ENCODE measurements around the gene WNT3.
"Not testable (repeated sequence)": the region's sequence is repeated elsewhere in the genome, so short reads cannot be mapped to it uniquely, and the experiment has no call there.

WNT3 gene

GRCh38 chr17:46764709-46765401 is 53.6 kb downstream of the WNT3 start:
- ATAC-seq (ENCODE audit: low read depth) (peak; percentile 72), DNase-seq (ENCODE audit: low spot score) (no peak)
- no peak for TF ChIP-seq CTCF (IDR thresholded peaks at IDR 0.05; ENCODE audit: poor library complexity, severe bottlenecking)
- H3K27me3 ChIP-seq (ENCODE audit: insufficient read depth, poor library complexity, severe bottlenecking), result no peaks in the 10 kb centered on the region
- H3K4me1 ChIP-seq (ENCODE audit: insufficient read depth, poor library complexity, severe bottlenecking), result peaks cover 18% of the 10 kb centered on the region
- H3K9me3 ChIP-seq (ENCODE audit: severe bottlenecking), result no peaks in the 10 kb centered on the region
- no peaks in the 10 kb centered on the region for H3K36me3 ChIP-seq (ENCODE audit: low read depth)
- no peak overlapping the region for H3K4me3 ChIP-seq (ENCODE audit: severe bottlenecking)
- H3K27ac ChIP-seq (ENCODE audit: poor library complexity, severe bottlenecking), result peak overlapping the region; percentile 12

DNA sequence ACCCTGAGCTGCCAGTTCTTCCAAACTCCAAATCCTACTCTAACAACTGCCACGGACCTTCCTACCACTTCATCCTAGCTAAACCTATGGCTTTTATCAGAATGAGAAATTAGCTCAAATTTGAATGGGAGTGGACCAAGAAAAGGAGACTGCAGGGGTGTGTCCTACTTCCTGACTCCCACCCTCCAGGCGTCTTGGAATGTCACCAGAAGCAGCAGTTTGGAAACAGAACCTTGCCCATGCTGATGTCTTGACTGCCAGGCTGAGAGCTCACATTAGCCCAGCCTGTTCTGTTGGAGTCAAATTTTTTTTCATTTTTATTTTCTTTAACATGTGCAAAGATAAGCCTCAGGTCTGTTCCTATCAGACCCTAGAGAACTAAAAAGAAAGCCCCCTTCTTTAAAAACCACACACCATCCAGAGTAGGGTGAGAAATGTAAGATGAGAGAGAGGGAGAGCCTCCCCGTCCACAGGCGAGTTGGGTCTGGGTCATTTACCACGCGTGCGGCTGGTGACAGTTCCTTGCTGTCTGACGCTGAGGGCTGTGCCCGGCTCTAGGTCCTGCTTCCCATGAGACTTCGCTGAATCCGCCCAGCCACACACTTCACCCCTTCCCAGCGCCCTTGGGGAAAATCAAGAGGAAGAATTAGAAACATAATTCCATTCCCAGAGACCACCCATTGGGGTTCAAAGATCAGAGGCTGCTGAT is 54.3 kb downstream of the WNT3 start:
- H3K9me3 ChIP-seq (ENCODE audit: severe bottlenecking), result no peaks in the 10 kb centered on the region
- ATAC-seq (ENCODE audit: low read depth), result no peak
- H3K27ac ChIP-seq (ENCODE audit: poor library complexity, severe bottlenecking), result peak overlapping the region; percentile 12
- no peak overlapping the region for H3K4me3 ChIP-seq (ENCODE audit: severe bottlenecking)
- no peaks in the 10 kb centered on the region for H3K36me3 ChIP-seq (ENCODE audit: low read depth)
- H3K4me1 ChIP-seq (ENCODE audit: insufficient read depth, poor library complexity, severe bottlenecking), result peaks cover 24% of the 10 kb centered on the region
- no peaks in the 10 kb centered on the region for H3K27me3 ChIP-seq (ENCODE audit: insufficient read depth, poor library complexity, severe bottlenecking)
- TF ChIP-seq CTCF (IDR thresholded peaks at IDR 0.05; ENCODE audit: poor library complexity, severe bottlenecking), result no peak
- no peak for DNase-seq (ENCODE audit: low spot score)

GRCh38 chr17:46763416-46763815 is 55.1 kb downstream of the WNT3 start:
- Histone ChIP-seq H3K4me3 (ENCODE audit: severe bottlenecking) (no peak overlapping the region), H3K27ac (ENCODE audit: poor library complexity, severe bottlenecking) (no peak overlapping the region), H3K4me1 (ENCODE audit: insufficient read depth, poor library complexity, severe bottlenecking) (peaks cover 30% of the 10 kb centered on the region), H3K27me3 (ENCODE audit: insufficient read depth, poor library complexity, severe bottlenecking) (no peaks in the 10 kb centered on the region), H3K9me3 (ENCODE audit: severe bottlenecking) (no peaks in the 10 kb centered on the region), H3K36me3 (ENCODE audit: low read depth) (no peaks in the 10 kb centered on the region)
- DNase-seq (ENCODE audit: low spot score) (no peak), ATAC-seq (ENCODE audit: low read depth) (no peak)
- no peak for TF ChIP-seq CTCF (IDR thresholded peaks at IDR 0.05; ENCODE audit: poor library complexity, severe bottlenecking)

DNA sequence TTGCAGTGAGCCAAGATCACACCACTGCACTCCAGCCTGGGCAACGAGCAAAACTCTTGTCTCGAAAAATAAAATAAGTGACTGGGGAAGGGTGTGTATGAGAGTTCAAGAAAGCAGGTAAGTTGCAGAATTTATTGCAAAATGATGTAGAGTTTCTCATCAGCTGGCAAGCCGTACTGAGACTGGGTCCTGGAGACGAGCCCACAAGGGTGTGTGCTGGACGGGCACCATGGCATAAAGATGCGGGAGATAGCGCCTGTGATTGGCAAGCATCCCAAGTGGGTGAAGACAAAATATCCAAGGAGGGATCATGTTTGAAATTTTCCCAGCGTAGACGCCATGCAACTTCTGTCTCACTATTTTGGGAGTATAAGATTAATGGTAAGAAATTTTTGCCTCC is 59.4 kb downstream of the WNT3 start:
- Histone ChIP-seq H3K9me3 (ENCODE audit: severe bottlenecking) (no peaks in the 10 kb centered on the region), H3K4me3 (ENCODE audit: severe bottlenecking) (no peak overlapping the region), H3K27me3 (ENCODE audit: insufficient read depth, poor library complexity, severe bottlenecking) (no peaks in the 10 kb centered on the region), H3K27ac (ENCODE audit: poor library complexity, severe bottlenecking) (no peak overlapping the region), H3K4me1 (ENCODE audit: insufficient read depth, poor library complexity, severe bottlenecking) (peaks cover 19% of the 10 kb centered on the region), H3K36me3 (ENCODE audit: low read depth) (peaks cover 11% of the 10 kb centered on the region; the same call in 1 of the 2 replicates)
- DNase-seq (ENCODE audit: low spot score) (no peak), ATAC-seq (ENCODE audit: low read depth) (no peak)
- TF ChIP-seq CTCF (IDR thresholded peaks at IDR 0.05; ENCODE audit: poor library complexity, severe bottlenecking), result no peak

GRCh38 chr17:46758614-46759013 is 59.9 kb downstream of the WNT3 start:
- peak; percentile 66; the same call in 1 of the 3 replicates for ATAC-seq (ENCODE audit: low read depth)
- no peaks in the 10 kb centered on the region for H3K9me3 ChIP-seq (ENCODE audit: severe bottlenecking)

DNA sequence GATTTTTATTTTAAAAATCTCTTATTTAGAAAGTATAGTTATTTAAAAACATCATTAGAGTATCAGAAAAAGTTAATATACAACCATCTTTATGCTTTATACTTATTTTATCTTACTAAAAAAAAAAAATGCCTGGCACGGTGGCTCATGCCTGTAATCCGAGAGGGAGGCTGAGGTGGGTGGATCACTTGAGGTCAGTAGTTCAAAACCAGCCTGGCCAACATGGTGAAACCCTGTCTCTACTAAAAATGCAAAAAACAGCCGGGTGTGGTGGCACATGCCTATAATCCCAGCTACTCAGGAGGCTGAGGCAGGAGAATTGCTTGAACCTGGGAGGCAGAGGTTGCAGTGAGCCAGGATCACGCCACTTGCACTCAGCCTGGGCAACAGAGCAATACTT is 60.9 kb downstream of the WNT3 start:
- H3K27ac ChIP-seq (ENCODE audit: poor library complexity, severe bottlenecking); H3K9me3 ChIP-seq (ENCODE audit: severe bottlenecking); ATAC-seq (ENCODE audit: low read depth); DNase-seq (ENCODE audit: low spot score); H3K4me3 ChIP-seq (ENCODE audit: severe bottlenecking); H3K27me3 ChIP-seq (ENCODE audit: insufficient read depth, poor library complexity, severe bottlenecking): not testable (repeated sequence)
- H3K4me1 ChIP-seq (ENCODE audit: insufficient read depth, poor library complexity, severe bottlenecking), result peaks cover 13% of the 10 kb centered on the region
- peaks cover 11% of the 10 kb centered on the region; the same call in 1 of the 2 replicates for H3K36me3 ChIP-seq (ENCODE audit: low read depth)

More at GRCh38 chr17:46758614-46759013, 59.9 kb downstream of the WNT3 start:
- Histone ChIP-seq H3K27me3 (ENCODE audit: insufficient read depth, poor library complexity, severe bottlenecking) (no peaks in the 10 kb centered on the region), H3K27ac (ENCODE audit: poor library complexity, severe bottlenecking) (no peak overlapping the region), H3K4me1 (ENCODE audit: insufficient read depth, poor library complexity, severe bottlenecking) (peaks cover 16% of the 10 kb centered on the region), H3K36me3 (ENCODE audit: low read depth) (peaks cover 11% of the 10 kb centered on the region; the same call in 1 of the 2 replicates), H3K4me3 (ENCODE audit: severe bottlenecking) (no peak overlapping the region)
- TF ChIP-seq CTCF (IDR thresholded peaks at IDR 0.05; ENCODE audit: poor library complexity, severe bottlenecking), result no peak
- DNase-seq (ENCODE audit: low spot score), result no peak

Data from RWPE2 (cell line).